Calu3 (cell line): ENCODE data around the gene TOP3B. TPM values are rescaled to one million over a fixed set of nuclear protein-coding genes. Genes with fewer than 3 reads are reported as not detected.

Source experiments
- BruUV-seq: library from RNA; stranded (reverse); fragments of 400-500 nt; replicated peaks from 2 replicates; lab custom pipeline; 2021; lab: Mats Ljungman, UMichigan
- CTCF ChIA-PET: fragments of 300-600 bp; sonication (Branson Sonifier 250); formaldehyde crosslinking; loops from one replicate; lab custom pipeline; 2022; ENCODE audit warnings: antibody characterized with exemption; lab: Charles Lee
- DNase-seq: peaks from one replicate; pipeline ENCODE4 v3.0.0; 2022
- H3K27ac Mint-ChIP-seq: one replicate; pipeline ENCODE4 v1.8.0; 2022; ENCODE audit warnings: mixed read lengths; ENCODE audit not compliant: unreplicated experiment
- H3K27me3 Mint-ChIP-seq: one replicate; pipeline ENCODE4 v1.8.0; 2022; ENCODE audit warnings: mixed read lengths; ENCODE audit not compliant: unreplicated experiment
- H3K36me3 Mint-ChIP-seq: one replicate; pipeline ENCODE4 v1.8.0; 2022; ENCODE audit warnings: mild to moderate bottlenecking, moderate library complexity, mixed read lengths; ENCODE audit not compliant: insufficient read depth, unreplicated experiment
- H3K4me1 Mint-ChIP-seq: one replicate; pipeline ENCODE4 v1.8.0; 2022; ENCODE audit warnings: mild to moderate bottlenecking, low read depth, mixed read lengths; ENCODE audit not compliant: unreplicated experiment
- H3K4me3 Mint-ChIP-seq: one replicate; pipeline ENCODE4 v1.8.0; 2022; ENCODE audit warnings: mild to moderate bottlenecking, low read depth, moderate library complexity, mixed read lengths; ENCODE audit not compliant: unreplicated experiment
- H3K9me3 Mint-ChIP-seq: one replicate; pipeline ENCODE4 v1.8.0; 2022; ENCODE audit warnings: low read depth, mixed read lengths; ENCODE audit not compliant: unreplicated experiment
- intact Hi-C: fragments of 100-400 bp; cut with micrococcal nuclease; formaldehyde crosslinking; loops from one replicate; pipeline ENCODE4 v1.10.0; 2022; ENCODE audit not compliant: unreplicated experiment
- total RNA-seq: library from RNA; stranded (reverse); gene quantifications from 2 replicates; pipeline ENCODE4 v1.2.3, GENCODE V29; 2022
- TF ChIP-seq, protein P1 (sequence below): fragments of 200-600 bp; IDR thresholded peaks from one replicate; pipeline ENCODE4 v1.8.0; 2022; ENCODE audit warnings: antibody characterized with exemption; ENCODE audit not compliant: unreplicated experiment

Gene TOP3B
- total RNA-seq, 1 experiment from 2014 or later: 45.1 TPM

DNA sequence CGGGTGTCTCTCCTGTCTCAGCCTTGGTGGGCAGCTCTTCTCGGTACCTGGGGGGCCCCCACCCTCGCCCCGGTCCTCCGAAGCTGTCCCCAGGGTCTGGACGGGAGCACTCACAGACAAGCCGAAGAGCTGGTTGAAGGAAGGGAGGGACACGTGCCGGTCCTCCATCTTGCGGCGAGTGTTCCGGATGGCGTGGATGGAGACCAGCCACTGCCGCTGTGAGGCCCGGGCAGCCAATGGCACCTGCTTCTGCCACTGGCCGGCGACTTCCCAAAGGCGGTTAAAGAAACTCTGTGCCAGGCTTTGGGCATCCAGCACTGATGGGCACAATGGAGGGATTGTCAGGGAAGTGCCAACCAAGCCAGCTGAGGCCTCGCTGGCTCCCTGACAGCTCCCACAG is 48.7 kb downstream of the TOP3B start:
- Mint-ChIP-seq H3K4me1 (peaks cover 24% of the 10 kb centered on the region), H3K4me3 (no peak overlapping the region), H3K27me3 (no peaks in the 10 kb centered on the region), H3K9me3 (no peaks in the 10 kb centered on the region), H3K36me3 (peaks cover 37% of the 10 kb centered on the region), H3K27ac (no peak overlapping the region)
- CTCF ChIA-PET: interaction anchor here (0.6 kb wide), 1 partner anchor 17 kb away, joined by 3 read pairs; no protein-coding TSS in a partner anchor
- no TSS peak for BruUV-seq
- intact Hi-C loops: no loop called here
- TF ChIP-seq, protein P1, sequence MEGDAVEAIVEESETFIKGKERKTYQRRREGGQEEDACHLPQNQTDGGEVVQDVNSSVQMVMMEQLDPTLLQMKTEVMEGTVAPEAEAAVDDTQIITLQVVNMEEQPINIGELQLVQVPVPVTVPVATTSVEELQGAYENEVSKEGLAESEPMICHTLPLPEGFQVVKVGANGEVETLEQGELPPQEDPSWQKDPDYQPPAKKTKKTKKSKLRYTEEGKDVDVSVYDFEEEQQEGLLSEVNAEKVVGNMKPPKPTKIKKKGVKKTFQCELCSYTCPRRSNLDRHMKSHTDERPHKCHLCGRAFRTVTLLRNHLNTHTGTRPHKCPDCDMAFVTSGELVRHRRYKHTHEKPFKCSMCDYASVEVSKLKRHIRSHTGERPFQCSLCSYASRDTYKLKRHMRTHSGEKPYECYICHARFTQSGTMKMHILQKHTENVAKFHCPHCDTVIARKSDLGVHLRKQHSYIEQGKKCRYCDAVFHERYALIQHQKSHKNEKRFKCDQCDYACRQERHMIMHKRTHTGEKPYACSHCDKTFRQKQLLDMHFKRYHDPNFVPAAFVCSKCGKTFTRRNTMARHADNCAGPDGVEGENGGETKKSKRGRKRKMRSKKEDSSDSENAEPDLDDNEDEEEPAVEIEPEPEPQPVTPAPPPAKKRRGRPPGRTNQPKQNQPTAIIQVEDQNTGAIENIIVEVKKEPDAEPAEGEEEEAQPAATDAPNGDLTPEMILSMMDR: no peak
- no peak for DNase-seq

GRCh38 chr22:21933413-21933812 is 49.2 kb downstream of the TOP3B start:
- CTCF ChIA-PET: interaction anchor here (0.6 kb wide), 1 partner anchor 17 kb away, joined by 3 read pairs; no protein-coding TSS in a partner anchor
- Mint-ChIP-seq H3K4me3 (no peak overlapping the region), H3K27me3 (no peaks in the 10 kb centered on the region), H3K9me3 (no peaks in the 10 kb centered on the region), H3K4me1 (peaks cover 21% of the 10 kb centered on the region), H3K36me3 (peaks cover 35% of the 10 kb centered on the region), H3K27ac (no peak overlapping the region)
- no peak for DNase-seq
- intact Hi-C loops: no loop called here
- TF ChIP-seq, protein P1: no peak
- no TSS peak for BruUV-seq

GRCh38 chr22:21932347-21932746 is 50.2 kb downstream of the TOP3B start:
- H3K4me3 Mint-ChIP-seq: no peak overlapping the region
- TF ChIP-seq, protein P1: no peak
- intact Hi-C loops: no loop called here
- DNase-seq: no peak
- peaks cover 11% of the 10 kb centered on the region for H3K4me1 Mint-ChIP-seq
- no peaks in the 10 kb centered on the region for H3K27me3 Mint-ChIP-seq
- no peak overlapping the region for H3K27ac Mint-ChIP-seq
- no TSS peak for BruUV-seq
- no peaks in the 10 kb centered on the region for H3K9me3 Mint-ChIP-seq
- CTCF ChIA-PET: interaction anchor here (0.6 kb wide), 2 partner anchors 9 to 251 kb away, joined by 4 read pairs; no protein-coding TSS in a partner anchor
- peaks cover 27% of the 10 kb centered on the region for H3K36me3 Mint-ChIP-seq

GRCh38 chr22:21931056-21931455 is 51.5 kb downstream of the TOP3B start:
- CTCF ChIA-PET: no interaction called here
- no TSS peak for BruUV-seq
- DNase-seq: no peak
- intact Hi-C loops: no loop called here
- TF ChIP-seq, protein P1: no peak
- Mint-ChIP-seq H3K36me3 (peaks cover 22% of the 10 kb centered on the region), H3K4me3 (no peak overlapping the region), H3K4me1 (no peaks in the 10 kb centered on the region), H3K9me3 (no peaks in the 10 kb centered on the region), H3K27me3 (no peaks in the 10 kb centered on the region), H3K27ac (no peak overlapping the region)
